Measurements from ENCODE around the gene ENOX2. TPM values are rescaled to one million over a fixed set of nuclear protein-coding genes. Genes with fewer than 3 reads are reported as not detected.

The ENOX2 gene
- total RNA-seq, 2 experiments from 2014 or later: 9.6 to 12.0 TPM

DNA sequence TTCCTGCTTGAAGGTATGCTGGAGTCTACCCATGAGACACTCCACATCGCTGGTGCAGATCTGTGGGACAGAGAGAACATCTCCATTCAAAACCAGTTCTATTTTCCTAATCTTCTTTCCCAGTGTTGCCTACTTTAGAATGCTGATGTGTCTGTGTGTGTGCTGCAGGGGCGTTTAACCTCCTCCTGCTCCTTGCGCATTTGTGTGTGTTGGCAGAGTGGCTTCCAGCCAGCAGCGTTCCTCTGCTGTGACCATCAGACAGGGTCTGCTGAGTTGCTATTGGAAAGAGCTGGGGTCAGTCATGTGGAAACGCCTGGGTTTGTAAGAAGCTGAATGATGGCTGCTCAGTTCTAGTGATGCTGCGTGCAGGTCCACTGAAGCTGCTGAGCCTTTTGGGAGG lies 277.6 kb downstream of the ENOX2 start:
- Mint-ChIP-seq H3K27me3 (no peaks in the 10 kb centered on the region), H3K36me3 (ENCODE audit: low read depth) (no peaks in the 10 kb centered on the region), H3K27ac (no peak overlapping the region), H3K4me1 (ENCODE audit: low read depth) (no peaks in the 10 kb centered on the region), H3K9me3 (no peaks in the 10 kb centered on the region), H3K4me3 (no peak overlapping the region)
- CTCF ChIA-PET: no interaction called here
- POLR2A ChIA-PET: no interaction called here
- ATAC-seq: no peak
- intact Hi-C loops (cut with micrococcal nuclease): no loop called here
- DNase-seq: no peak
- no peak for TF ChIP-seq CTCF (IDR thresholded peaks at IDR 0.05)

GRCh38 chrX:130623518-130623917 lies 279.5 kb downstream of the ENOX2 start:
- Mint-ChIP-seq H3K4me3 (no peak overlapping the region), H3K9me3 (no peaks in the 10 kb centered on the region), H3K27ac (no peak overlapping the region), H3K36me3 (ENCODE audit: low read depth) (no peaks in the 10 kb centered on the region), H3K27me3 (no peaks in the 10 kb centered on the region), H3K4me1 (ENCODE audit: low read depth) (no peaks in the 10 kb centered on the region)
- ATAC-seq (no peak), DNase-seq (no peak)
- intact Hi-C loops (cut with micrococcal nuclease): no loop called here
- POLR2A ChIA-PET: no interaction called here
- CTCF ChIA-PET: no interaction called here
- TF ChIP-seq CTCF (IDR thresholded peaks at IDR 0.05): no peak

GRCh38 chrX:130615941-130616340 lies 287.1 kb downstream of the ENOX2 start:
- intact Hi-C loops (cut with micrococcal nuclease): no loop called here

GRCh38 chrX:130607431-130607830 lies 295.6 kb downstream of the ENOX2 start:
- no peak overlapping the region for H3K27ac Mint-ChIP-seq
- peaks cover 2% of the 10 kb centered on the region for H3K27me3 Mint-ChIP-seq
- POLR2A ChIA-PET: no interaction called here
- intact Hi-C loops (cut with micrococcal nuclease): no loop called here
- no peak overlapping the region for H3K4me3 Mint-ChIP-seq
- no peak for ATAC-seq
- TF ChIP-seq CTCF (IDR thresholded peaks at IDR 0.05): no peak
- CTCF ChIA-PET: no interaction called here
- DNase-seq: no peak
- no peaks in the 10 kb centered on the region for H3K9me3 Mint-ChIP-seq
- H3K4me1 Mint-ChIP-seq (ENCODE audit: low read depth): no peaks in the 10 kb centered on the region
- H3K36me3 Mint-ChIP-seq (ENCODE audit: low read depth): no peaks in the 10 kb centered on the region

More at GRCh38 chrX:130615941-130616340, 287.1 kb downstream of the ENOX2 start:
- DNase-seq (no peak), ATAC-seq (no peak)
- TF ChIP-seq CTCF (IDR thresholded peaks at IDR 0.05): no peak
- POLR2A ChIA-PET: no interaction called here
- H3K27me3 Mint-ChIP-seq: no peaks in the 10 kb centered on the region
- no peak overlapping the region for H3K4me3 Mint-ChIP-seq
- H3K9me3 Mint-ChIP-seq: no peaks in the 10 kb centered on the region
- no peak overlapping the region for H3K27ac Mint-ChIP-seq
- no peaks in the 10 kb centered on the region for H3K36me3 Mint-ChIP-seq (ENCODE audit: low read depth)
- no peaks in the 10 kb centered on the region for H3K4me1 Mint-ChIP-seq (ENCODE audit: low read depth)
- CTCF ChIA-PET: no interaction called here

DNA sequence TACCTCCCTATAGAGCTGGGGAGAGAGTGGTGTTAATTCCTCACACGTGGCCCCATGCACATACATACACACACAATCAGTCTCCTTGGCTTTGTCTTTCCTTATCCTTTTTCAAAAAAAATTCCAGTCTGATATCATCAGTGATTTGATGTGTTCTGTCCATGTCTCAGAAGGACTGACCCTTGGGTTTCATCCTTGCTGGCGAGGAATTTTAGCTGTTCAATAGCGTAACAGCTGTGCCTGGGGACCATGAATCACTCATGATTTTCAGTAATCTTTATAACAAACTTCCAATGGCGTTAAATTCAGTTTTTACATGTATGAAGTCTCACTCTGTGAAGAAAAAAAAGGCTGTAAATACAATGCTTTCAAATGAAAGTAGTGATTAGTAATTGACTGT lies 296.6 kb downstream of the ENOX2 start:
- POLR2A ChIA-PET: no interaction called here

More for the DNA sequence above, 296.6 kb downstream of the ENOX2 start:
- Mint-ChIP-seq H3K9me3 (no peaks in the 10 kb centered on the region), H3K4me3 (no peak overlapping the region), H3K4me1 (ENCODE audit: low read depth) (no peaks in the 10 kb centered on the region), H3K27me3 (peaks cover 2% of the 10 kb centered on the region), H3K27ac (no peak overlapping the region), H3K36me3 (ENCODE audit: low read depth) (no peaks in the 10 kb centered on the region)
- intact Hi-C loops (cut with micrococcal nuclease): no loop called here
- TF ChIP-seq CTCF (IDR thresholded peaks at IDR 0.05): no peak
- CTCF ChIA-PET: no interaction called here
- ATAC-seq: no peak
- no peak for DNase-seq

Measured in activated CD8-positive, alpha-beta T cell treated with anti-CD3 and anti-CD28 coated beads for 36 hours (primary cell).